ENCODE measurements around the gene CFAP69. TPM values are rescaled to one million over a fixed set of nuclear protein-coding genes. Genes with fewer than 3 reads are reported as not detected.

Gene CFAP69
- total and polyA plus RNA-seq, 10 of the 15 experiments (the other 5 are each of a cell fraction or from before 2014, with no cell fraction given): 0.11 to 3.1 (median 0.48) TPM; not detected in 1

- no peak for TF ChIP-seq SKIL (IDR thresholded peaks at IDR 0.05; ENCODE audit: low read depth, poor library complexity, severe bottlenecking)
- TF ChIP-seq NBN (IDR thresholded peaks at IDR 0.05): no peak
- no peak for TF ChIP-seq STAT1 (conservative IDR thresholded peaks at IDR 0.05)
- TF ChIP-seq MTA2 (IDR thresholded peaks at IDR 0.05; ENCODE audit: low read depth): no peak
- TF ChIP-seq CEBPB (IDR thresholded peaks at IDR 0.05; ENCODE audit: borderline replicate concordance in 1 of 2, low read depth in 2 of 2, low read length in 2 of 2): no peak
- TF ChIP-seq, protein P1, sequence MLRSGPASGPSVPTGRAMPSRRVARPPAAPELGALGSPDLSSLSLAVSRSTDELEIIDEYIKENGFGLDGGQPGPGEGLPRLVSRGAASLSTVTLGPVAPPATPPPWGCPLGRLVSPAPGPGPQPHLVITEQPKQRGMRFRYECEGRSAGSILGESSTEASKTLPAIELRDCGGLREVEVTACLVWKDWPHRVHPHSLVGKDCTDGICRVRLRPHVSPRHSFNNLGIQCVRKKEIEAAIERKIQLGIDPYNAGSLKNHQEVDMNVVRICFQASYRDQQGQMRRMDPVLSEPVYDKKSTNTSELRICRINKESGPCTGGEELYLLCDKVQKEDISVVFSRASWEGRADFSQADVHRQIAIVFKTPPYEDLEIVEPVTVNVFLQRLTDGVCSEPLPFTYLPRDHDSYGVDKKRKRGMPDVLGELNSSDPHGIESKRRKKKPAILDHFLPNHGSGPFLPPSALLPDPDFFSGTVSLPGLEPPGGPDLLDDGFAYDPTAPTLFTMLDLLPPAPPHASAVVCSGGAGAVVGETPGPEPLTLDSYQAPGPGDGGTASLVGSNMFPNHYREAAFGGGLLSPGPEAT (IDR thresholded peaks at IDR 0.05; ENCODE audit: low read depth): no peak
- no peak for TF ChIP-seq ATF7 (IDR thresholded peaks at IDR 0.05; ENCODE audit: low read depth)
- TF ChIP-seq TCF3 (IDR thresholded peaks at IDR 0.05; ENCODE audit: borderline replicate concordance, insufficient read depth, low read depth, low read length): no peak
- TF ChIP-seq SUPT20H (IDR thresholded peaks at IDR 0.05; ENCODE audit: borderline replicate concordance, control insufficient read depth, low read depth, low read length): no peak
- no peak for TF ChIP-seq CBX3 (IDR thresholded peaks at IDR 0.05; ENCODE audit: borderline replicate concordance, low read depth)
- TF ChIP-seq PAX8 (IDR thresholded peaks at IDR 0.05): no peak
- TF ChIP-seq RAD21 (IDR thresholded peaks at IDR 0.05; ENCODE audit: insufficient read depth, low read depth, low read length): no peak
- TF ChIP-seq CEBPZ (IDR thresholded peaks at IDR 0.05; ENCODE audit: low read depth, low read length): no peak
- no peak for TF ChIP-seq PKNOX1 (IDR thresholded peaks at IDR 0.05)
Observed at GRCh38 chr7:90250601-90251303, 5.8 kb downstream of the CFAP69 start (continued).

All from GM12878 (cell line).